HG03097 (cell line): ENCODE results near the gene GHRHR.

Experiments
- ATAC-seq: cut with Tn5 transposase; IDR thresholded peaks from one replicate; pipeline ENCODE4 v1.9.1; 2021; ENCODE audit not compliant: unreplicated experiment, low FRiP score

The GHRHR gene

DNA sequence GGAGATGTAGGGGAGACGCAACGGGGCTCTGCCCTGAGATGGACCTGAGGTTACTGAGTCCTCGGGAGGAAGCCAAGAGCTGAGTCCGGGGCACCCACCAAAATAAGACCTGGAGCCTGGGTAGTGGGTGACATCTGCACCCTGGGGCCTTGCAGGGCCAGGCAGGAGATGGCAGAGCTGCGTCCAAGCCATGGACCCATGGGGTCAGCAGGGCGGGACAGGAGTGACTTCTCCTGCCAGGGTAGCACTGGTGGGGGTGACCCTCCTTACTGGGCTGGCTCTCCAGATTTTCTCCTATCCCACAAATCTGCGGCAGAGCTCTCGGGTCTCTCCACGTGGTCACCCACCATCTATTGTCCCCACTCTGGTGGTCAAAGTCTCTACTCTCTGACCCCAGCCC is 2.1 kb downstream of the GHRHR start:
- no peak for ATAC-seq

DNA sequence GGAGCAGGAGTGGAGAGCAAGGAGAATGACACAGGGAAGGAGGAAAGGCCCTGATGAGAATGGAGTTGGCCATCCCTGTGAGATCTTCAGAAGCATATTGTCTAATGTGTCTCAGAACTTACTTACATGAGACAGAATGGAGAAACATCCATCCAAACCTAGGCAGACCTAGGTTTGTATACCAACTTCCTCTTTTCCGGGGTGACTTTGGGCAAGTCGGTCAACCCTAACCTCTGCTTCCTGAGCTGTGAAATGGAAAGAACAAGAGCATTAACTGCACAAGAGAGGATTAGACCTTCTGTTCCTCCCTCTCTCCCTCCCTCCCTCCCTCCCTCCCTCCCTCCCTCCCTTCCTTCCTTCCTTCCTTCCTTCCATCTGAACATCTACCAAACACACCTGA is 4.5 kb downstream of the GHRHR start:
- ATAC-seq = no peak

- ATAC-seq = no peak
Measured at GRCh38 chr7:30968747-30969603, 5.2 kb downstream of the GHRHR start.

GRCh38 chr7:30969604-30969970 is 5.8 kb downstream of the GHRHR start:
- no peak for ATAC-seq

DNA sequence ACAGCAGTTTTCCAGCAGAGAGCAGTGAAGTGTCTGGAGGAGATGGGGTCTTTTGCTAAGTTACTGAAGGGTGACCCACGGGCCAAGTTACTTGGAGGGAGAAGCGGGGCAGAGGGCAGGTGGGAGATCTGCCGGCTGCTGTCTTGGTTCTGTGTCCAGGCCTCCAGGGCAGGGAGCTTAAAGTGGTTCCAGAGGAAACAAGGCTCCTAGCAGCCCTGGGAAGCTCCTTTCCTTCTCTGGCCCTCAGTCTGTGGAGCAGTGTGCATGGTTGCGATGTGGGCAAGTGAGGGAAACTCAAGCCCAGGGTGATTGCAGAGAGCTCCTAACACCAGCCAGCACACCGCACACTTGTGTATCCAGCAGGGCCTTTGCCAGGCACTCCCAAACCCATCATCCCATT is 6.3 kb downstream of the GHRHR start:
- ATAC-seq = no peak

DNA sequence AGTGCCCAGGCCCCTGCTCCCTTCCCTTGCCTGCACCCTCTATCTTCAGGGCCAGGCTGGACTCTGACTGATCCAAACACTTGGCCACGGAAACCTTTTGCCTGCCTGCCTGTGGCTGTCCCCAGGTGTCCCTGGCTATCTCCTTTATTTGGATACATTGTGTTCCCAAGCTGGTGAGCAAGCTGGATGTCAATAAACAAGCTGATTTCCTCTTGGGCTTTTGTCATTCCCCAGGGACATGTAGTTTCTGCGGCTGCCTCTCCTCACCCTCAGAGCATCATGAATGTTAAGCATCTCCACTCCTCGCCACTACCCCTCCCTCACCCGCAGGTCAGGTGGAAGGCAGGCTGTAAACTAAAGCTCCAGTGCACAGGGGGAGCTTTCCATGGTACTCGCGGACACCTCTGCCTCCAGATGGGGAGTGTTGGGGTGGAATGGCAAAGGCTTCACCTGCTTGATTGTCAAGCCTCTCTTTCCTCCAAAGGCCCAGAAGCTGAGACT is 6.9 kb downstream of the GHRHR start:
- ATAC-seq = no peak

- no peak for ATAC-seq
Measured at GRCh38 chr7:30971440-30971839, 7.7 kb downstream of the GHRHR start.

DNA sequence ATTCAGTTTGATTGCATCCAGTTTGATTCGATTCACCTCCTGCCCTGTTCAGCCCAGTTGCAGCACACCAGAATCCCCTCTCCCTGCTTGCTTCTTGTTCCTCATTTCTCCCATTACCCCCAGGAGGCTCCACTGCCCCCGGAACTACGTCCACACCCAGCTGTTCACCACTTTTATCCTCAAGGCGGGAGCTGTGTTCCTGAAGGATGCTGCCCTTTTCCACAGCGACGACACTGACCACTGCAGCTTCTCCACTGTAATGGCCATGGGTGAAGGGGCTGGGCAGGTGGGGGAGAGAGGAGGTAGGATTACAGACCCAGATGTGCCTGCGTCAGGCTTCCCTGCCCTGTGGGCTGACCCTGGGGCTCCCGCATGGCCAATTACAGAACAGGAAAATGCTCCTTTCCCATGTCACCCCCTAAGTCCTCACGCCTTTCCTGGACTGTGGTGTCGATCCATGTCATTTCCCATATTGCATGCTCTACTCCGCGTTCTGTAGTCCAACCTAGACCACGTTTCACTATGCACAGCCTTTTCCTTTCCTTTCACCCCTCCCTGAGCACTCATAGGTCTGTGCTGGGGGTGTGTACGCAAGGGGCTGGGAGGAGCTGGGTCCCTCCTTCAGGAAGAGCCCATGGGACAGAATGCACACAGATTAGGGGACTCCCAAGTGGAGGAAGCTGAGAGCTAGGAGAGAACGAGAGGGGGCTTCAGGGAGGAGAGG is 8.2 kb downstream of the GHRHR start:
- ATAC-seq = no peak

GRCh38 chr7:30973292-30973691 is 9.5 kb downstream of the GHRHR start:
- ATAC-seq = no peak

- ATAC-seq = no peak
Measured at GRCh38 chr7:30973791-30974604, 10.2 kb downstream of the GHRHR start.

DNA sequence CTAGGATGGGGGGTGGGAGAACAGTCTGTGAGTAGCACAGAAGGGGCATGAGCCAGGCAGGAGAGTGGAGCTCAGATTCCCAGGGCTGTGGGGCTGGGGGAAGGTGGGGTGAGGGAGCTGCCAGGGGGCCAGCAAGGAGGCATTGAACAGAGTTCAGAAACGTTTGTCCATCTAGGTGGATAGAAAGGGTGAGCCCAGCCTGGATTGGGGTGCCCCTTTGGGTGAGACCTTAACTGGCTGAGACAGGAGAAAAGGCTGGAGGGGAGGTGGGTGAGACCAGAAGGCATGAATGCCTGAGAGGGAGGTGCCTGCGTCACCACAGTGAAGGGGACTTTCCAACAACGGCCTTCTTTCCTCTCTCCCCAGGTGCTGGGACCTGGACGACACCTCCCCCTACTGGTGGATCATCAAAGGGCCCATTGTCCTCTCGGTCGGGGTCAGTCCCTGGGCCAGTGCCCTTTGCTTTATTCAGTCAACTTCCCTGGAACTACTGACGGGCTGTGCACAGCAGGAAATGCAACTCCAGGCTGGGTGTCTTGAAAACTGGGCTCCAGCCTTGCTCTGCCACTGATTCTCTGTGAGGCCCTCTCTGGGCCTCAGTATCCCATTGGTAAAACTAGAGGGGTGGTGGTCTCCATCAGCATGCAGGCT is 11.0 kb downstream of the GHRHR start:
- ATAC-seq = peak; percentile 88

GRCh38 chr7:30975256-30975899 is 11.6 kb downstream of the GHRHR start:
- ATAC-seq = no peak

GRCh38 chr7:30976381-30976780 is 12.6 kb downstream of the GHRHR start:
- no peak for ATAC-seq

GRCh38 chr7:30977222-30977621 is 13.5 kb downstream of the GHRHR start:
- ATAC-seq = no peak

- ATAC-seq = no peak
Measured at GRCh38 chr7:30977896-30978564, 14.3 kb downstream of the GHRHR start.

DNA sequence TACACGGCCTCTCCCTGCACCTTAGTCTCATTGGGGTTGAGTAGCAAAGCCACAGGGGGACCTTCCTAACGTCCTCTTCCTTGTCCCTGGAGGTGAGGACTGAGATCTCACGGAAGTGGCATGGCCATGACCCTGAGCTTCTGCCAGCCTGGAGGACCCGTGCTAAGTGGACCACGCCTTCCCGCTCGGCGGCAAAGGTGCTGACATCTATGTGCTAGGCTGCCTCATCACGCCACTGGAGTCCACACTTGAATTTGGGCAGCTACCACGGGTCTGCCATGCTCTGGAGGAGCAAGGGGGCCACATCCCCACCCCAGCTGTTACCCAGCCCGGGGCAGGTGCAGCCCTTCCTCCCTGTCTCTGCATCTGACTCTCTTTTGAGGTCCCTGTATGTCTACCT is 15.3 kb downstream of the GHRHR start:
- no peak for ATAC-seq

DNA sequence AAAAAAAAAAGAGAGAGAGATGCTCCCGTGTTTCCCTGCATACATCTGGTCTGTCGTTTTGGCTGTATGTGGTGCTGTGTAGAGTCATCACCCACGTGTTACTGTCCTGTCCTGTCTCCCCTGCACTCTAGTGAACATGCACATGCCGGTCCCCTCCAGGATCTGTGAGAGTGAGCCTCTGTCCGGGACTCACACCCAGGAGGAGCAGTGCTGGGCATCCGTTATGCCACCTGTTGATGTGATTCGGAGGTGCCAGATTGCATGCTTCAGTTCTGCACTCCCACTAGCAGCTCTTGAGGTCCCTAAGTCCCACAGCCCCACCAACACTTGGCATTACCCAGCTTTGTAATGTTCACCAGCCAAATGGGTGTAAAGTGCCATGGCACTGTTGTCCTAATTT is 16.4 kb downstream of the GHRHR start:
- ATAC-seq = no peak

GRCh38 chr7:30980751-30981150 is 17.0 kb downstream of the GHRHR start:
- no peak for ATAC-seq

GRCh38 chr7:30983042-30983913 is 19.5 kb downstream of the GHRHR start:
- ATAC-seq = peak; percentile 79
